ENCODE measurements around the gene GSTA2. TPM values are rescaled to one million over a fixed set of nuclear protein-coding genes. Genes with fewer than 3 reads are reported as not detected.

The GSTA2 gene
- total and polyA plus RNA-seq, 10 of the 15 experiments (the other 5 are each of a cell fraction or from before 2014, with no cell fraction given), result not detected

- ChIA-PET CTCF (interaction anchor here (1.3 kb wide), 1 partner anchor 17 kb away, joined by 3 read pairs; no protein-coding TSS in a partner anchor), RAD21 (ENCODE audit: unreplicated experiment) (no interaction called here), SMC1A (ENCODE audit: uncharacterized antibody, unreplicated experiment) (no interaction called here), POLR2A (no interaction called here)
- DNase-seq (ENCODE audit: low read depth, low spot score), result no peak
- Histone ChIP-seq H3K27ac (ENCODE audit: control insufficient read depth, insufficient read depth) (no peak overlapping the region), H3K4me3 (no peak overlapping the region), H3K9ac (ENCODE audit: control insufficient read depth, insufficient read depth, low read length) (no peak overlapping the region), H3K9me3 (replicated peaks; ENCODE audit: control insufficient read depth, insufficient read depth, low read length) (no peaks in the 10 kb centered on the region), H3K4me2 (ENCODE audit: control insufficient read depth, insufficient read depth) (no peak overlapping the region), H2AFZ (ENCODE audit: control insufficient read depth, low read depth, low read length) (no peak overlapping the region), H3K79me2 (ENCODE audit: control insufficient read depth, insufficient read depth, low read length) (no peaks in the 10 kb centered on the region), H3K4me1 (ENCODE audit: control insufficient read depth, insufficient read depth, low read length) (no peaks in the 10 kb centered on the region), H3K36me3 (ENCODE audit: control insufficient read depth in 2 of 2, insufficient read depth in 2 of 2, low read length in 1 of 2) (no peaks in the 10 kb centered on the region), H4K20me1 (ENCODE audit: control insufficient read depth, insufficient read depth) (no peaks in the 10 kb centered on the region), H3K27me3 (replicated peaks in 1 of 2; ENCODE audit: control insufficient read depth in 2 of 2, insufficient read depth in 2 of 2, low read length in 1 of 2) (no peaks in the 10 kb centered on the region)
- TF ChIP-seq, protein P1, sequence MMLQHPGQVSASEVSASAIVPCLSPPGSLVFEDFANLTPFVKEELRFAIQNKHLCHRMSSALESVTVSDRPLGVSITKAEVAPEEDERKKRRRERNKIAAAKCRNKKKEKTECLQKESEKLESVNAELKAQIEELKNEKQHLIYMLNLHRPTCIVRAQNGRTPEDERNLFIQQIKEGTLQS (IDR thresholded peaks at IDR 0.05; ENCODE audit: borderline replicate concordance, extremely low read depth, low read depth, low read length), result no peak
- TF ChIP-seq, protein P2, sequence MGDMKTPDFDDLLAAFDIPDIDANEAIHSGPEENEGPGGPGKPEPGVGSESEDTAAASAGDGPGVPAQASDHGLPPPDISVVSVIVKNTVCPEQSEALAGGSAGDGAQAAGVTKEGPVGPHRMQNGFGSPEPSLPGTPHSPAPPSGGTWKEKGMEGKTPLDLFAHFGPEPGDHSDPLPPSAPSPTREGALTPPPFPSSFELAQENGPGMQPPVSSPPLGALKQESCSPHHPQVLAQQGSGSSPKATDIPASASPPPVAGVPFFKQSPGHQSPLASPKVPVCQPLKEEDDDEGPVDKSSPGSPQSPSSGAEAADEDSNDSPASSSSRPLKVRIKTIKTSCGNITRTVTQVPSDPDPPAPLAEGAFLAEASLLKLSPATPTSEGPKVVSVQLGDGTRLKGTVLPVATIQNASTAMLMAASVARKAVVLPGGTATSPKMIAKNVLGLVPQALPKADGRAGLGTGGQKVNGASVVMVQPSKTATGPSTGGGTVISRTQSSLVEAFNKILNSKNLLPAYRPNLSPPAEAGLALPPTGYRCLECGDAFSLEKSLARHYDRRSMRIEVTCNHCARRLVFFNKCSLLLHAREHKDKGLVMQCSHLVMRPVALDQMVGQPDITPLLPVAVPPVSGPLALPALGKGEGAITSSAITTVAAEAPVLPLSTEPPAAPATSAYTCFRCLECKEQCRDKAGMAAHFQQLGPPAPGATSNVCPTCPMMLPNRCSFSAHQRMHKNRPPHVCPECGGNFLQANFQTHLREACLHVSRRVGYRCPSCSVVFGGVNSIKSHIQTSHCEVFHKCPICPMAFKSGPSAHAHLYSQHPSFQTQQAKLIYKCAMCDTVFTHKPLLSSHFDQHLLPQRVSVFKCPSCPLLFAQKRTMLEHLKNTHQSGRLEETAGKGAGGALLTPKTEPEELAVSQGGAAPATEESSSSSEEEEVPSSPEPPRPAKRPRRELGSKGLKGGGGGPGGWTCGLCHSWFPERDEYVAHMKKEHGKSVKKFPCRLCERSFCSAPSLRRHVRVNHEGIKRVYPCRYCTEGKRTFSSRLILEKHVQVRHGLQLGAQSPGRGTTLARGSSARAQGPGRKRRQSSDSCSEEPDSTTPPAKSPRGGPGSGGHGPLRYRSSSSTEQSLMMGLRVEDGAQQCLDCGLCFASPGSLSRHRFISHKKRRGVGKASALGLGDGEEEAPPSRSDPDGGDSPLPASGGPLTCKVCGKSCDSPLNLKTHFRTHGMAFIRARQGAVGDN (IDR thresholded peaks at IDR 0.05), result no peak
- TF ChIP-seq EGR1 (IDR thresholded peaks at IDR 0.05; ENCODE audit: borderline replicate concordance in 1 of 2, low read depth in 2 of 2, low read length in 2 of 2) (no peak), ETV6 (conservative IDR thresholded peaks at IDR 0.05 in 1 of 2, IDR thresholded peaks at IDR 0.05 in 1 of 2; ENCODE audit: borderline replicate concordance in 1 of 2, low read depth in 1 of 2) (no peak), TBL1XR1 (IDR thresholded peaks at IDR 0.05; ENCODE audit: low read depth, low read length) (no peak), RFX5 (IDR thresholded peaks at IDR 0.05; ENCODE audit: low read depth, low read length) (no peak), ASH2L (IDR thresholded peaks at IDR 0.05; ENCODE audit: borderline replicate concordance, low read depth) (no peak), MXI1 (IDR thresholded peaks at IDR 0.05; ENCODE audit: low read depth, low read length) (no peak), EZH2 (IDR thresholded peaks at IDR 0.05; ENCODE audit: borderline replicate concordance, control insufficient read depth, low read depth, low read length) (no peak), PKNOX1 (IDR thresholded peaks at IDR 0.05) (no peak), PAX5 (IDR thresholded peaks at IDR 0.05; ENCODE audit: borderline replicate concordance, low read depth, low read length) (no peak), NR2F1 (conservative IDR thresholded peaks at IDR 0.05) (no peak), FOXM1 (IDR thresholded peaks at IDR 0.05; ENCODE audit: low read depth, low read length) (no peak), HCFC1 (IDR thresholded peaks at IDR 0.05; ENCODE audit: low read length) (no peak), ZNF207 (IDR thresholded peaks at IDR 0.05; ENCODE audit: borderline replicate concordance) (no peak), TCF12 (IDR thresholded peaks at IDR 0.05; ENCODE audit: low read depth, low read length) (no peak), RB1 (IDR thresholded peaks at IDR 0.05; ENCODE audit: borderline replicate concordance) (no peak), BHLHE40 (IDR thresholded peaks at IDR 0.05; ENCODE audit: borderline replicate concordance in 1 of 2, low read depth in 2 of 2, low read length in 1 of 2) (no peak), RAD51 (IDR thresholded peaks at IDR 0.05) (no peak)
- no peak for FAIRE-seq
- no peak for ATAC-seq
- intact Hi-C loops (cut with micrococcal nuclease; ENCODE audit: unreplicated experiment) (no loop called here), in situ Hi-C loops (cut with MboI) (no loop called here)
- BruUV-seq (replicated peaks), result no TSS peak
- WGBS (ENCODE audit: insufficient coverage, insufficient replicate concordance, low lambda C conversion rate, missing lambda C conversion rate), result 7% methylated on average over 3 of the region's 3 CpGs
Measured at GRCh38 chr6:52707963-52708680, 55.2 kb downstream of the GSTA2 start.
